Measurements from ENCODE around the gene IL6ST.

Gene IL6ST

GRCh38 chr5:55933377-55934114 lies 61.2 kb downstream of the IL6ST start:
- H4K20me1 ChIP-seq (ENCODE audit: insufficient read depth, low read length): no peaks in the 10 kb centered on the region
- H3K27me3 ChIP-seq (ENCODE audit: insufficient read depth, low read length, poor library complexity): no peaks in the 10 kb centered on the region
- H2AFZ ChIP-seq (ENCODE audit: low read depth, low read length): no peak overlapping the region
- no peaks in the 10 kb centered on the region for H3K4me1 ChIP-seq (ENCODE audit: insufficient read depth, low read length)
- no peaks in the 10 kb centered on the region for H3K79me2 ChIP-seq (ENCODE audit: insufficient read depth, low read length)
- ATAC-seq (ENCODE audit: insufficient read depth, low read depth) (no peak), DNase-seq (no peak)
- no peaks in the 10 kb centered on the region for H3K36me3 ChIP-seq (ENCODE audit: insufficient read depth, low read length)
- no peak overlapping the region for H3K27ac ChIP-seq (ENCODE audit: low read length)
- no peaks in the 10 kb centered on the region for H3K9me3 ChIP-seq (ENCODE audit: insufficient read depth, low read length, severe bottlenecking)
- H3K4me2 ChIP-seq (ENCODE audit: insufficient read depth, low read length): no peak overlapping the region
- no peak overlapping the region for H3K4me3 ChIP-seq (ENCODE audit: low read depth in 1 of 2, low read length in 2 of 2)
- TF ChIP-seq CTCF (IDR thresholded peaks at IDR 0.05; ENCODE audit: borderline replicate concordance, extremely low read depth, low read length, poor library complexity, severe bottlenecking) (no peak), EZH2 (IDR thresholded peaks at IDR 0.05; ENCODE audit: borderline replicate concordance, low read depth, low read length, severe bottlenecking) (no peak)
- H3K9ac ChIP-seq (ENCODE audit: low read depth, low read length): no peak overlapping the region

GRCh38 chr5:55932700-55933099 lies 62.1 kb downstream of the IL6ST start:
- H3K9me3 ChIP-seq (ENCODE audit: insufficient read depth, low read length, severe bottlenecking): no peaks in the 10 kb centered on the region
- no peak overlapping the region for H3K9ac ChIP-seq (ENCODE audit: low read depth, low read length)
- DNase-seq (no peak), ATAC-seq (ENCODE audit: insufficient read depth, low read depth) (no peak)
- no peaks in the 10 kb centered on the region for H4K20me1 ChIP-seq (ENCODE audit: insufficient read depth, low read length)
- TF ChIP-seq CTCF (IDR thresholded peaks at IDR 0.05; ENCODE audit: borderline replicate concordance, extremely low read depth, low read length, poor library complexity, severe bottlenecking) (no peak), EZH2 (IDR thresholded peaks at IDR 0.05; ENCODE audit: borderline replicate concordance, low read depth, low read length, severe bottlenecking) (no peak)
- no peak overlapping the region for H3K4me3 ChIP-seq (ENCODE audit: low read depth in 1 of 2, low read length in 2 of 2)
- no peaks in the 10 kb centered on the region for H3K4me1 ChIP-seq (ENCODE audit: insufficient read depth, low read length)
- H3K36me3 ChIP-seq (ENCODE audit: insufficient read depth, low read length): no peaks in the 10 kb centered on the region
- H3K79me2 ChIP-seq (ENCODE audit: insufficient read depth, low read length): no peaks in the 10 kb centered on the region
- H3K27ac ChIP-seq (ENCODE audit: low read length): no peak overlapping the region
- H3K27me3 ChIP-seq (ENCODE audit: insufficient read depth, low read length, poor library complexity): no peaks in the 10 kb centered on the region
- H2AFZ ChIP-seq (ENCODE audit: low read depth, low read length): no peak overlapping the region
- H3K4me2 ChIP-seq (ENCODE audit: insufficient read depth, low read length): no peak overlapping the region

- ATAC-seq (ENCODE audit: insufficient read depth, low read depth) (no peak), DNase-seq (no peak)
- Histone ChIP-seq H4K20me1 (ENCODE audit: insufficient read depth, low read length) (no peaks in the 10 kb centered on the region), H3K9ac (ENCODE audit: low read depth, low read length) (no peak overlapping the region), H3K27me3 (ENCODE audit: insufficient read depth, low read length, poor library complexity) (no peaks in the 10 kb centered on the region), H3K4me2 (ENCODE audit: insufficient read depth, low read length) (no peak overlapping the region), H3K27ac (ENCODE audit: low read length) (no peak overlapping the region), H3K36me3 (ENCODE audit: insufficient read depth, low read length) (no peaks in the 10 kb centered on the region), H2AFZ (ENCODE audit: low read depth, low read length) (no peak overlapping the region), H3K79me2 (ENCODE audit: insufficient read depth, low read length) (no peaks in the 10 kb centered on the region), H3K9me3 (ENCODE audit: insufficient read depth, low read length, severe bottlenecking) (no peaks in the 10 kb centered on the region), H3K4me3 (ENCODE audit: low read depth in 1 of 2, low read length in 2 of 2) (no peak overlapping the region), H3K4me1 (ENCODE audit: insufficient read depth, low read length) (no peaks in the 10 kb centered on the region)
- TF ChIP-seq EZH2 (IDR thresholded peaks at IDR 0.05; ENCODE audit: borderline replicate concordance, low read depth, low read length, severe bottlenecking) (no peak), CTCF (IDR thresholded peaks at IDR 0.05; ENCODE audit: borderline replicate concordance, extremely low read depth, low read length, poor library complexity, severe bottlenecking) (no peak)
Measured at GRCh38 chr5:55929020-55929799, 65.6 kb downstream of the IL6ST start.
